GM21717 (cell line): ENCODE results near the gene PATZ1.
"Not testable (repeated sequence)": the region's sequence is repeated elsewhere in the genome, so short reads cannot be mapped to it uniquely, and the experiment has no call there.

Experiments
- ATAC-seq: cut with Tn5 transposase; IDR thresholded peaks from one replicate; pipeline ENCODE4 v1.9.1; 2021; ENCODE audit warnings: mild to moderate bottlenecking, moderate library complexity; ENCODE audit not compliant: unreplicated experiment

The PATZ1 gene, protein sequence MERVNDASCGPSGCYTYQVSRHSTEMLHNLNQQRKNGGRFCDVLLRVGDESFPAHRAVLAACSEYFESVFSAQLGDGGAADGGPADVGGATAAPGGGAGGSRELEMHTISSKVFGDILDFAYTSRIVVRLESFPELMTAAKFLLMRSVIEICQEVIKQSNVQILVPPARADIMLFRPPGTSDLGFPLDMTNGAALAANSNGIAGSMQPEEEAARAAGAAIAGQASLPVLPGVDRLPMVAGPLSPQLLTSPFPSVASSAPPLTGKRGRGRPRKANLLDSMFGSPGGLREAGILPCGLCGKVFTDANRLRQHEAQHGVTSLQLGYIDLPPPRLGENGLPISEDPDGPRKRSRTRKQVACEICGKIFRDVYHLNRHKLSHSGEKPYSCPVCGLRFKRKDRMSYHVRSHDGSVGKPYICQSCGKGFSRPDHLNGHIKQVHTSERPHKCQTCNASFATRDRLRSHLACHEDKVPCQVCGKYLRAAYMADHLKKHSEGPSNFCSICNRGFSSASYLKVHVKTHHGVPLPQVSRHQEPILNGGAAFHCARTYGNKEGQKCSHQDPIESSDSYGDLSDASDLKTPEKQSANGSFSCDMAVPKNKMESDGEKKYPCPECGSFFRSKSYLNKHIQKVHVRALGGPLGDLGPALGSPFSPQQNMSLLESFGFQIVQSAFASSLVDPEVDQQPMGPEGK

DNA sequence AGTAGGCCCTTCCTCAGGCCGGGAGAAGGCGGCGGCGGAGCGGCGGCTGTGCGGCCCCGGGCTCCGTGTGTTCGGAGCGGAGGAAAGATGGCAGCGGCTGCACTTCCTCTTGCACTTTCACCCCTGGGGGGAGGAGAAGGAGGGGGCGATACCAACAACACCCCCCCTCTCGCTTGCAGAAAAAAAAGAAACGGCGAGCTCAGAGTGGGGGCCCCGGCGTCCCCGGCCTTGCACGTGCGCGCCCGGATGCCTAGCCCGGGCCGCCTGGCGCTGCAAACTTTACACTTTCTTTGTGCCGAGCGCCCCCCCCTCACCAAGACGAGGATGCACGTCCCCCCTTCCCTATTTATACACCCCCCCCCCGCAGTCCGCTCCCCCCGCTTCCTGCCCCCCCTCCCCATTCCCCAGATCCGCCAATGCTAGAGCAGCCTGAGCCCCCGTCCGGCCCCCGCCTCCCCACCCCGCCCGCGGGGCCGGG is at the start of gene PATZ1:
TSS of gene PATZ1 (minus strand) at position 92 of the 478 bp plus-strand sequence. CDS start 744 bp downstream, outside the sequence.
- peak; percentile 24 for ATAC-seq

- ATAC-seq: no peak
Observed at GRCh38 chr22:31394326-31394725, 48.2 kb upstream of the PATZ1 start.

GRCh38 chr22:31393893-31394292 is 47.7 kb upstream of the PATZ1 start:
- no peak for ATAC-seq

DNA sequence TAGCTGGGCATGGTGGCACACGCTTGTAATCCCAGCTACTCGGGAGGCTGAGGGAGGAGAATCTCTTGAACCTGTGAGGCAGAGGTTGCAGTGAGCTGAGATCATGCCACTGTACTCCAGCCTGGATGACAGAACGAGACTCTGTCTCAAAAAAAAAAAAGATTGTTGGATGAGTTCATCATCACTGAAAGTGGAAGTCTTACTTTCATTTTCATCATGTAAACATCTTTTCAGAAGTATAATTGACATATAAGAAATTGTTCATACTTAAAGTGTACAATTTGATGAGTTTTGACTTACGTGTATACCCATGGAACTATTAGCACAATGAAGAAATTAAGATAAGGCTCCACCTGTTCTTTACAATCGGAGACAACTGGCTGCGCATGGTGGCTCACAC is 32.5 kb upstream of the PATZ1 start:
- ATAC-seq: not testable (repeated sequence)

- ATAC-seq: no peak
Observed at GRCh38 chr22:31378123-31378522, 32.0 kb upstream of the PATZ1 start.

GRCh38 chr22:31377612-31378011 is 31.5 kb upstream of the PATZ1 start:
- ATAC-seq: no peak

- ATAC-seq: no peak
Observed at GRCh38 chr22:31367426-31367825, 21.3 kb upstream of the PATZ1 start.

DNA sequence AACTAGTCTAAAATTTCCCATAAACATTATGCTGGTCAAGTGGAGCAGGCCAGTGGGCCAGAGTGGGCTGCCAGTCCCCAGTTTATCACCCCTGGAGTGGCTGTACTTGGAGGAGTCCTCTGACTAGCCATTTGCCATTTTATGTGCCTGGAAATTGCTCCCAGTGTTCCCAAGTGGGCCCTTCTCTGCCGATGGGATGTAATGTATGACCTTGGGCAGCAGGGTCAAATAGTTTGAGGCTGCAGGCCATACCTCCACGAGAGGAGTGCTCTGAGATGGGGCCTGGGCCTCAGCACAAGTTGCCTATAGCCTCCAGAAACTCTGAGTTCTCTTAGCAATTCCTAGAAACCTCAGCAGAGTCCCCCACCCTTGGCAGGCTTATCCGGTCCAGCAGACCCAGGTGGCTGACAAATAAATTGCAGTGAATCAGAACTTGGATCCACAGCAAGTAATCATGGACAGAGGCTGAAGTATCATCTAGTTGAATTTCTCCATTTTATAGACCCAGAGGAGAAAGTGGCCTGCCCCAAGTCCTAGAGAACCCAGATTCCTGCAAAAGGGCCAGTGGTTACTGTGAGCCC is 17.8 kb upstream of the PATZ1 start:
- no peak for ATAC-seq

GRCh38 chr22:31361743-31362142 is 15.6 kb upstream of the PATZ1 start:
- ATAC-seq: no peak

DNA sequence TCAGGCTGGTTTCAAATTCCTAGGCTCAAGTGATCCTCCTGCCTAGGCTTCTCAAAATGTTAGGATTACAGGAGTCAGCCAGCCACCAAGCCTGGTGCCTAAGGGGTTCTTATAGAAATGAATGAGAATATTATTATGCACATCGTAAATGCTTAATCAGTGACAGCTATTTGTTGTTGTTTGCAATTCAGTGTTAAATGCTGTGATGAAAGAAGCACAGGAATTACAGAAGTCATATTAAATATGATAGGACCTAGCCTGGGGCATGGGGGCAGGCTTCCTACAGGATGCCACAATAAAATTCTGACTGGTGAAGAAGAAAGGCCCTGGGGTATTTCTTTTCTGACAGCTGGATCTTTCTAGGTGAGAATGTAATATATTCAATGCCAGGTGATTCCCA is 13.9 kb upstream of the PATZ1 start:
- ATAC-seq: no peak

DNA sequence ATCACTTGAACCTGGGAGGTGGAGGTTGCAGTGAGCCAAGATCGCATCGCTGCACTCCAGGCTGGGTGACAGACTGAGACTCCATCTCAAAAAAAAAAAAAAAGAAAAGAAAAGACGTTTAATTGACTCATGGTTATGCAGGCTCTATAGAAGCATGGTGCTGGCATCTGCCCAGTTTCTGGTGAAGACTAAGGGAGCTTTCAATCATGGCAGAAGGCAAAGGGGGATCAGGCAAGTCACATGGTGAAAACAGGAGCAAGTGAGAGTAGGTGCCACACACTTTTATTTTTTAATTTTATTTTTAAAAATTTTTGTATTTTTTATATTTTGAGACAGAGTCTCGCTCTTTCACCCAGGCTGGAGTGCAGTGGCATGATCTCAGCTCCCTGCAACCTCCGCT is 8.4 kb upstream of the PATZ1 start:
- no peak for ATAC-seq

DNA sequence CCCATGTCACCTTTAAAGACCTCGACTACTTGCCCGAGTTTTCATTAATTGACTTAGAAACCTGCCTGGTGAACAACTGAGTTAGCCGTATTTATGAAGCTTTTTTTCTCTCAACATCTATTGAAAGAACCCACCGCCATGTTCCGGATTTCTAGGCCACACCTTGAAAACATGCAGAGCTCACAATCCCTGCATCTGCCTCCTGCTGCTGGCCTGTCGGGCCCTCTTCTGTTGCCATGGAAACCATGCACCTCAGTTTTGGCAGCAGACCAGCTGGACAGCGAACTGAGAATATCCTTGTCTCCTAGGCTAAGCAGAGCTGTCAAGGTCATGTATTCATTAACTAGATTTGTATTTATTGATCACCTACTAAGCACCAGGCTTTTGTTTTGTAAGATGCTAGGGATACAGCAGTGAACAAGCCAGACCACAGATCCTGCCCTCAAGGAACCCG is 4.3 kb upstream of the PATZ1 start:
- ATAC-seq: no peak

GRCh38 chr22:31349960-31350359 is 3.8 kb upstream of the PATZ1 start:
- no peak for ATAC-seq

DNA sequence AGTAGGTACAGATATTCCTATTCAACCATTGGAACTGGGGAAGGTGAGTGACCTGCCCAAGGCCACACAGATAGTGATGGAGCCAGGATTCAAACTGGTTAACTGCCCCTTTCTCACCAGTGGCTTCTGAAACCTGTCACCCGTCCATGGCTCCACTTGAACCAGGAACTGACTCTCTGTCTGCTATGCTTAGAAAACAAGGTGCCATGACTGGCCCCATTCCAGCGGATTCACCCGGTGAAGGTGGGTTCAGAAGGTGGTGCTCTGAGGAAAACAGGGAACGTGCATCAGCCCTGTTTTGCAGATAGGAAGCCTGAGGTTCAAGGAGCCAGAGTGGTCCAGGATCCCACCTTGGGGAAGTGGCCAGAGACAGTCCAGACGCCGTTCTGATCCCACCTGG is 2.6 kb upstream of the PATZ1 start:
- no peak for ATAC-seq

GRCh38 chr22:31348009-31348337 is 1.8 kb upstream of the PATZ1 start:
- not testable (repeated sequence) for ATAC-seq

DNA sequence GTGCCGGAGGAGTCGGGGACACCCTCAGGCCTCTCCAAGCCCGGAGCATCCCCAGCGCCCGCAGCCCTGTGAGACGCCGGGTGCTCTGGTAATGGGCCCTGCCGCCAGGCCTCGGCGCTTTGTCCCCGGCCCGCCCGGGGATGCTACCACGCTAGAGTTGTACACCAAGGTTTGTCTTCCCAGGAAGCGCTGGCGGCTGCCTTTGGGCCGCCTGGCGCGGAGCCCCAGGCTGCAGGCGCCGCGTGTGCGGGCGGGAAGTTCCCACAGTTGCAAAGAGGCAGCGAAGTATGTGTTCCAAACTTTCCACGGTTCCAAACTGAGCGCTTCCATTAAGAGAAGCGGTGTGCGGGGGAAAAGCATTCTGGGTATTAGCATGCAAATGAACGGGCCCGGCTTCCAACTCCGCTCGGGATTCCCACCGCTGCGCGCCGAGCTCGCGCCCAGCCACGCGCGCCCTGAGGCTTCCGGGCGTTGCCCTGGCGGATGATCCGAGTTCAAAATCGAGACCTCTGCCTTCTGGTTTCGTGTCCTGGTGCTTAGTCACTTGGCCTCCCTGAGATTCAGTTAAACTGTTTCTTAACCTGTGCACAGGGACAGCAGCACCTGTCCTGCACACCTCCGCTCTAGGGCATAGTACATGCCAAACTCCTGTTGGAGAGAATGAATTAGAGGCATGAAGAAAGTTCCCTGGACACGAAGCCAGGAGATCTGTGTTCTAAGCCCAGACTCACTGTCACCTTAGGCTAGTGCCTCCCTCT is 1.3 kb upstream of the PATZ1 start:
- ATAC-seq: no peak

GRCh38 chr22:31346733-31347250 is 646 bp upstream of the PATZ1 start:
- ATAC-seq: no peak

DNA sequence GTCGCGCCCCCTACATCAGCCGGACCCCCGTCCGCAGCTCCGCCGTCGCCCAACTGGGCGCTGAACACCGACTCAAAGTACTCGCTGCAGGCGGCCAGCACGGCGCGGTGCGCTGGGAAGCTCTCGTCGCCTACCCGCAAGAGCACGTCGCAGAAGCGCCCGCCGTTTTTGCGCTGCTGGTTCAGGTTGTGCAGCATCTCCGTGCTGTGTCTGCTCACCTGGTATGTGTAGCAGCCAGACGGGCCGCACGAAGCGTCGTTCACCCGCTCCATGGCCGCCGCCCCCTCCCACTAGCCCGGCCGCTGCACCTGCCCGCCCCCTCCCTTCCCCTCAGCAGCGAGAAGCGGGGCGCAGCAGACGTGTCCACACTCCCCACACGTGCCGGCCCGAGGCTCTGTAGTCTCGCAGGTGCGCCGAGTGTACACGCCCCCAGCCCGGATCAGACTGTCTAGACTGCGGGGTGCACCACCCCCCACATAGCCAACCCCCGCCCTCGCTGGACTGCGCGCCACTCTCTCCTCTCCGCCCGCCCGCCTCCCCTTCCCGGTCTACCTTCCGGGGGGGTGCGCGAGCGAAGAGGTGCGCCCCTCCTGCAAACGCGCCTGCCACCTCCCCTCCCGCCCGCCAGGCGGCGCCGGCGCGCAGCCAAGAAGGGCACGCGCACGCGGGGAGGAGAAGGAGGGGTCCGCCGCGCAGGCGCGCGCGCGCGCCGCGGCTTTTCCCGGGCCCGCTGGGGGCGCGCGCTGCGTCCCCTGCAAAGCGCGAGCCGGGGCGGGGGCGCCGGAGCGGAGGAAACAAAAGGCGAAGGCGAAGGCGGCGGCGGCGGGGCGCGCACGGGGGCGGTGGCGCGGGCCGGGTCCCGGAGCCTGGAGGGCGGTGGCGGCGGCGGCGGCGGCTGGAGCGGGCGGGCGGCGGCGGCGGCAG is 553 bp downstream of the PATZ1 start:
- peak; percentile 36 for ATAC-seq

DNA sequence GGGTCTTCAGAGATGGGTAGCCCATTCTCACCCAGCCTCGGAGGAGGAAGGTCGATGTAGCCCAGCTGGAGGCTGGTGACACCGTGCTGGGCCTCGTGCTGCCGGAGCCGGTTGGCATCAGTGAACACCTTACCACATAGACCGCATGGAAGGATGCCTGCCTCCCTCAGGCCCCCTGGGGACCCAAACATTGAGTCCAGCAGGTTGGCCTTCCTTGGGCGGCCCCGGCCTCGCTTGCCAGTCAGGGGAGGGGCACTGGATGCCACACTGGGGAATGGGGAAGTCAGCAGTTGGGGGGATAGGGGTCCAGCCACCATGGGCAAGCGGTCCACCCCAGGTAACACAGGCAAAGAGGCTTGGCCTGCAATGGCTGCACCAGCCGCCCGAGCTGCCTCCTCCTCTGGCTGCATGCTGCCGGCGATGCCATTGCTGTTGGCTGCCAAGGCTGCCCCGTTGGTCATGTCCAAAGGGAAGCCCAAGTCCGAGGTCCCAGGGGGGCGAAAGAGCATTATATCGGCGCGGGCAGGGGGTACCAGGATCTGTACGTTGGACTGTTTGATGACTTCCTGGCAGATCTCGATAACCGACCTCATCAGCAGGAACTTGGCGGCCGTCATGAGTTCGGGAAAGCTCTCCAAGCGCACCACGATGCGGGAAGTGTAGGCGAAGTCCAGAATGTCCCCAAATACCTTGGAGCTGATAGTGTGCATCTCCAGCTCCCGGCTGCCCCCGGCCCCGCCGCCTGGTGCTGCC is 1.4 kb downstream of the PATZ1 start:
- no peak for ATAC-seq
